Left forelimb (tissue), 1 donor: ENCODE measurements around the gene MAPK10.

Experiments used
- DNase-seq: peaks from one replicate; pipeline ENCODE4 v3.0.0-alpha.2; 2018; ENCODE audit warnings: low spot score

The MAPK10 gene

GRCh38 chr4:86359944-86360478, at the start of gene MAPK10:
MAPK10 (minus strand) TSS chr4:86360053.
- DNase-seq: peak; percentile 70

- DNase-seq: no peak
These were observed 43.7 kb upstream of the MAPK10 start for GRCh38 chr4:86403575-86403974.

GRCh38 chr4:86401826-86402225, 42.0 kb upstream of the MAPK10 start:
- no peak for DNase-seq

- no peak for DNase-seq
These were observed 40.4 kb upstream of the MAPK10 start for GRCh38 chr4:86400216-86400615.

GRCh38 chr4:86398187-86398586, 38.3 kb upstream of the MAPK10 start:
- DNase-seq: no peak

- DNase-seq: no peak
These were observed 33.9 kb upstream of the MAPK10 start for GRCh38 chr4:86393749-86394148.

GRCh38 chr4:86389664-86390063, 29.8 kb upstream of the MAPK10 start:
- DNase-seq: no peak

GRCh38 chr4:86388252-86388651, 28.4 kb upstream of the MAPK10 start:
- DNase-seq: no peak

GRCh38 chr4:86386817-86387415, 27.1 kb upstream of the MAPK10 start:
- no peak for DNase-seq

- DNase-seq: no peak
These were observed 26.3 kb upstream of the MAPK10 start for GRCh38 chr4:86386201-86386600.

- no peak for DNase-seq
These were observed 21.6 kb upstream of the MAPK10 start for GRCh38 chr4:86381431-86381830.

GRCh38 chr4:86380181-86380724, 20.4 kb upstream of the MAPK10 start:
- DNase-seq: no peak

- DNase-seq: no peak
These were observed 17.0 kb upstream of the MAPK10 start for GRCh38 chr4:86376850-86377249.

GRCh38 chr4:86368433-86368832, 8.6 kb upstream of the MAPK10 start:
- no peak for DNase-seq

GRCh38 chr4:86367577-86367976, 7.7 kb upstream of the MAPK10 start:
- no peak for DNase-seq

- DNase-seq: no peak
These were observed 7.1 kb upstream of the MAPK10 start for GRCh38 chr4:86366920-86367319.

- no peak for DNase-seq
These were observed 2.7 kb upstream of the MAPK10 start for GRCh38 chr4:86362510-86362909.

GRCh38 chr4:86358257-86358656, 1.6 kb downstream of the MAPK10 start:
- no peak for DNase-seq

GRCh38 chr4:86357608-86358007, 2.2 kb downstream of the MAPK10 start:
- DNase-seq: no peak

GRCh38 chr4:86356425-86357210, 3.2 kb downstream of the MAPK10 start:
- no peak for DNase-seq

GRCh38 chr4:86354390-86354789, 5.5 kb downstream of the MAPK10 start:
- no peak for DNase-seq

- DNase-seq: no peak
These were observed 13.5 kb downstream of the MAPK10 start for GRCh38 chr4:86346320-86346719.

GRCh38 chr4:86344127-86344526, 15.7 kb downstream of the MAPK10 start:
- DNase-seq: no peak
